Measurements from ENCODE around the gene EGLN2. TPM values are rescaled to one million over a fixed set of nuclear protein-coding genes. Genes with fewer than 3 reads are reported as not detected.

Gene EGLN2
- total RNA-seq, 4 donors from 2014 or later: 36.4 to 151 (median 72.6) TPM

DNA sequence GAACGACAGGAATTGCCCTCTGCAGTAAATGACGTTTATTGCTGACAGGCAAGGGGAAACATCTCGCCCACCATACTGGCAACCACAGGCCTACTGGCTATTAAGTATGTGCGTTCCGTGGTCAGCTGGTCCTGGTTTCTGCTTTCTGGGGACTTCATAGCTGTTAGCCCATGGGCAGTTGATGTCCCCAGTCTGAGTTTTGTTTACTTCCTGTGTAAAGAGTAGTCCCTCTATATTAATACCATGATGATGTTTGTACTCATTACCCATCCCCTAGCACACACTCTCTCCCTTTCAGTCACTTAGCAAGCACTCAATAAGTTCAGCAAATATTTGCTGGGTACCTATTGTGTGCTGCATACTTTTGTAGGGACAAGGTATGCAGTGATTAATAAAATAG is 30.1 kb upstream of the EGLN2 start:
- TF ChIP-seq, protein P1, sequence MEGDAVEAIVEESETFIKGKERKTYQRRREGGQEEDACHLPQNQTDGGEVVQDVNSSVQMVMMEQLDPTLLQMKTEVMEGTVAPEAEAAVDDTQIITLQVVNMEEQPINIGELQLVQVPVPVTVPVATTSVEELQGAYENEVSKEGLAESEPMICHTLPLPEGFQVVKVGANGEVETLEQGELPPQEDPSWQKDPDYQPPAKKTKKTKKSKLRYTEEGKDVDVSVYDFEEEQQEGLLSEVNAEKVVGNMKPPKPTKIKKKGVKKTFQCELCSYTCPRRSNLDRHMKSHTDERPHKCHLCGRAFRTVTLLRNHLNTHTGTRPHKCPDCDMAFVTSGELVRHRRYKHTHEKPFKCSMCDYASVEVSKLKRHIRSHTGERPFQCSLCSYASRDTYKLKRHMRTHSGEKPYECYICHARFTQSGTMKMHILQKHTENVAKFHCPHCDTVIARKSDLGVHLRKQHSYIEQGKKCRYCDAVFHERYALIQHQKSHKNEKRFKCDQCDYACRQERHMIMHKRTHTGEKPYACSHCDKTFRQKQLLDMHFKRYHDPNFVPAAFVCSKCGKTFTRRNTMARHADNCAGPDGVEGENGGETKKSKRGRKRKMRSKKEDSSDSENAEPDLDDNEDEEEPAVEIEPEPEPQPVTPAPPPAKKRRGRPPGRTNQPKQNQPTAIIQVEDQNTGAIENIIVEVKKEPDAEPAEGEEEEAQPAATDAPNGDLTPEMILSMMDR (IDR thresholded peaks at IDR 0.05; ENCODE audit: low read depth): no peak

DNA sequence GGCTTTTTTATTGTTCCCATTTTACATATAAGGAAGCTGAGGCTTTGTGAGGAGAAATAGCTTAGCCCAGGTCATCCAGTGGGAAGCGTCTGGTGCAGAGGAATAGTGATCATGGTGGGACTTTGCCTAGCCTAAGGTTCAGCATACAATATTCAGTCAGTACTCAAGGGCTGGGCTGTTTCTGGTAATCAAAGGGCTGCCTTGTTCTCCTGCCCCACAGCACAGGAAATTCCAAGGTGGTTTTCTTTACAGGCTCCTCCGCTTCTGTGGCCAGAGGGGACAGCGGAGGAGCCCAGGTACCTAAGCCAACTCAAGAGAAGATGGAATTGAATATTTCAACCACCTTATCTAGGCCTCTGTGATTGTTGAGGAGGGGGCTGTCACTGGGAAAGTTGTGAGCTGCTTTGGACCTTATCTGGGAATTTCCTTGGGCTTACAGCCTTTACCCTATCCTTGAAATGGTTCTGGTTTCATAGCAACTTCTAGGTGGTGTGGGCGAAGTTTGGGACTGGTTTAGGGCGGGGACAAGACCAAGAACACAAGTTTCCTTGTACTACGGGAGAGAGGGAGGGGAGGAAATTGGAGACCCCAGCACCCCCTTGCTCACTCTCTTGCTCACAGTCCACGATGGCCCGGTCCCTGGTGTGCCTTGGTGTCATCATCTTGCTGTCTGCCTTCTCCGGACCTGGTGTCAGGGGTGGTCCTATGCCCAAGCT is 23.9 kb upstream of the EGLN2 start, which contains the start of gene MIA:
MIA (plus strand) TSS at position 606 of the 716 bp plus-strand sequence; CDS start at position 628, 22 bp downstream.
- TF ChIP-seq, protein P1 (IDR thresholded peaks at IDR 0.05; ENCODE audit: low read depth): no peak

DNA sequence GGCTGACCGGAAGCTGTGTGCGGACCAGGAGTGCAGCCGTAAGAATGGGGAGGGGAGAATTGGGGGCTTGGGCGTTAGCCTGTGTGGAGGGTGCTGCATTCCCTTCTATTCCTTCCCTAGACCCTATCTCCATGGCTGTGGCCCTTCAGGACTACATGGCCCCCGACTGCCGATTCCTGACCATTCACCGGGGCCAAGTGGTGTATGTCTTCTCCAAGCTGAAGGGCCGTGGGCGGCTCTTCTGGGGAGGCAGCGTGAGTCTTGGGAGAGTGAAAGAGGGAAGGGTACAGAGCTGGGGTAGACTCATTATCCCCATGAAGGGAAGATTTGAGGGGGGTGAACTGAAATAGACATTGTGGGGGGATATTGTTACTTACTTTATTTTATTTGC is 23.4 kb upstream of the EGLN2 start:
- TF ChIP-seq, protein P1 (IDR thresholded peaks at IDR 0.05; ENCODE audit: low read depth): no peak

DNA sequence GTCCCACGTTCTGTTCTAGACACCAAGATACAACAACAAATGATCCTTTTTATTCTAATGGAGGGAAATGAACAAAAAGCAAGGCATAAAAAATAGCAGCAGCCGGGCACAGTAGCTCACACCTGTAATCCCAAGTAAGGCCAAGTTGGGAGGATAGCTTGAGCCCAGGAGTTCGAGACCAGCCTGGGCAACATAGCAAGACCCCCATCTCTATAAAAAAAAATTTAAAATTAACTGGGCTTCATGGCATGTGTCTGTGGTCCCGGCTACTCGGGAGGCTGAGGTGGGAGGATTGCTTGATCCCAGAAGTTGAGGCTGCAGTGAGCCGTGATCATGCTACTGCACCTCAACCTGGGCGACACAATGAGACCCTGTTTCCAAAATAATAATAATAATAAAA is 22.6 kb upstream of the EGLN2 start:
- TF ChIP-seq, protein P1 (IDR thresholded peaks at IDR 0.05; ENCODE audit: low read depth): no peak

DNA sequence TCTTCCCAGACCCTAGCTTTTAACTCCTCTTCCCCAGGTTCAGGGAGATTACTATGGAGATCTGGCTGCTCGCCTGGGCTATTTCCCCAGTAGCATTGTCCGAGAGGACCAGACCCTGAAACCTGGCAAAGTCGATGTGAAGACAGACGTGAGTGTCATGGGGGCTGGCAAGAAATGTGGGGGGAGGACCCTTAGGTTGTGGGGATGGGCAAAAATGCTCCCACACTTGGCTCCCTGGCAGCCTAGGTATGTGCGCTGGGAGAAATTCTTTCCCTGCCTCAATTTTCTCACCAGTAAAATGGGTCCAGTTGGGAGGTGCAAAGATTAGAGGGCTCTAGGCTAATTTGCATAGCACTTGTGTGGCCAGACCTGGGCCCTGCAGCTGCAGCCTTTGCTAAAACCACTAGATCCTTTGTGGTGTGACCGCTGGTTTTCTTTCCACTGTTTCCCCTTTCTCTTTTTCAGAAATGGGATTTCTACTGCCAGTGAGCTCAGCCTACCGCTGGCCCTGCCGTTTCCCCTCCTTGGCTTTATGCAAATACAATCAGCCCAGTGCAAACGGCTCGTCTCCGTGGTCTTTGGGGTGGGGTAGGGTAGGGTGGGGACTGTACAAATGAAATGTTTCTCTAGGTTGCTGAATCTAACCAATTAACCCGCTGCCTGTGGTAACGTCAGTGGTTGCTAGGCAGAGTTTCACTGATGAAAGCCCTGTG is 21.9 kb upstream of the EGLN2 start:
- TF ChIP-seq, protein P1 (IDR thresholded peaks at IDR 0.05; ENCODE audit: low read depth): no peak

DNA sequence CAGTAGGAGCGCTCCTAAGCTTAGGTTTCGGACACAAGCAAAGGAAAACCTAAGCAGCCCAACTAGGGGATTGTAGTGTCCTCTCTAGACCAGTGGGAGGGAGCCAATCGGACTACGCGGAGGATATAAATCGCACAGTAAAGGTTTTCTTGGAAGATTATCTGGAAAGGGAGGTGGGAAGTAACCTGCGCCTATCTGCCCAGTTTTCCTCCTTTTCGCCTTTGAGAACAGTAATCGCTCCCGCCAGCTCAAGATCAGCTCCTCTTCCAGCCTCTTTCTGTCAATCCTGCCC is 21.4 kb upstream of the EGLN2 start:
- TF ChIP-seq, protein P1 (IDR thresholded peaks at IDR 0.05; ENCODE audit: low read depth): no peak

DNA sequence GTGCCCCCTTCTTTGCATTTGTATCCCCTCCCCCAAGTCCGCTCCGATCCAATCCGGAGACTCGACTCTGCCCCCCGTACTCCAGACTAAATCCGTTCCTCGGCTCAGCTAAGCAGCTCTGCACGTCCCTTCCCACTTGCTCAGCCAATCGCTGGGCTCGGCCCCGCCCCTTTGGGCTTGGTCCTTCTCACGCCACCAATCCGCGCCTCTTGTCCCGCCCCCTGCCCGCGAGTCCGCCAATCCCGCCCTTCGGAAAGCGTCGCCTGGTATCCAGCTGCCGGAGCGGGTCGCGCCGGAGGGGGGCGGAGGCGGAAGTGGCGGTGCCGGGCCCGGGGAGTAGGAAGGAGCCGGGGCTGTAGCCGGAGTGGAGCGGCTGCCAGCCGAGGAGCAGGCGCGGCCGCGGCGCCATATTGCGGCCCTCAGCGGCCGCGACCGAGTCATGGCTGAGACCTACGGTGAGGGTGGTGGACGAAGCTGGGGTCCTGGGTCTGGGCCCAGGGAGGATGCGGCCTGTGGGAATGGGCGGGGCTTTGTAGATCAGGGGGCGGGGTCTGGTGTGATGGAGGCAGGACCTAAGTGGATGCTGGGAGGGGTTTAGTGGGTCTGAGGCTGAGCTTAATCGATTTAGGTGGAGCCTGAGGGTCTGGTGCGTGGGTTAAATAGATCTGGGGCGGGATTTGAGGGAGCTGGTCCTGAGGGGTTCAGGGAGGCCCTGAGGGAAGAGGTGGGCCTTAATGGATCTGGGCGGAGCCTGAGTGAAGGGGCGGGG is 20.9 kb upstream of the EGLN2 start, which contains the start of gene RAB4B:
RAB4B (plus strand) TSS at position 311 of the 769 bp plus-strand sequence; CDS start at position 440, 129 bp downstream.
- TF ChIP-seq, protein P1 (IDR thresholded peaks at IDR 0.05; ENCODE audit: low read depth): no peak

Measured in subcutaneous adipose tissue (tissue), 4 donors.